ENCODE results near the gene MOV10. TPM values are rescaled to one million over a fixed set of nuclear protein-coding genes. Genes with fewer than 3 reads are reported as not detected.
A peak's percentile ranks its signal among the peaks of the same experiment; 100 is the strongest.

Gene MOV10
- total RNA-seq, 4 donors from 2014 or later = 30.6 to 69.9 (median 43.8) TPM

DNA sequence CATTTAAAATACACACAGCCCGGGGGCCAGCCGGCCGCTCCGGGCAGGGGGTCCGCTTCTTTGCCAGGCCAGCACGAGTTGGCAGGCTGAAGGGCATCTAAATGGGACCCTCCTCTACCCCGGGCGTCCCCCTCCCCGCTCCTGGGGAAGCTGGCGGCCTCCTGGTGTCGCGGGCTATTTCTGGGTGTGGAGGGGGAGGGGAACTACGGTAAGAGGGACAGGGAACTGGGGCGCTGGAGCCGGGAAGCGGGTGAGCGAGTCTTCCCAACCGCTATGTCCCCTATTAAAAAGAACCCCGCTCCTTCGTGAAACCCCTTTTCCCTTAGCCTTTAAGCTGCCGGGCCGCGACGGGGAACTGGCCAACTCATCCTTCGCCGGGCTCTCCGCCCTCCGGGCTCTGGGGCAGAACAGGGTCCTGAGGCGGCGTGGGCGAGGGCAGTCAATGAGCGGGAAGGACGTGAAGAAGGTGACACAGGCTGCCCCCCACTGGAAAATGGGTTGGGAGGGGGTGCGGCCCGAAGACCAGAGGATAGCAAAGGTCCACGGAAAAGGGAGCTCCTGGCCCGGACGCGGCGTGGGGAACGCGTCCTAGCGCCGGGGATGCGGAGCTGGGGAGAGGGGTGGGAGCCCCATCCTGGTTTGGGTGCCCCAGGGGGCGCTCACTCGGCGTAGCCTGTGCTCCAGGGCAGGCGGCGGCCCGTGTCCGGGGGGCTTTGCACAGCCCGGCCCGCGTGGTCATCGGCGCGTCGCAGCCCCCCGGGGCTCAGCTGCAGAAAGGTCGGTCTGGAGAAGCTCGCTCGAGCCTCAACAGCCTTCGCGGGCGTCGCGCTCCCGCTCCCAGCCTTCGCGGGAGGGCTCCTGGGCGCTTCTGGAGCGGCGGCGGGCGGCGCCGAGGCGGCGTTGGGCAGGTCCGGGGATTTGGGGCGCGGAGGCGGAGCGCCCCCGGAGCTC is 40.1 kb downstream of the MOV10 start:
- Histone ChIP-seq H3K27ac (peak overlapping the region in 3 of 4 donors; percentile 53 to 80 (median 55)), H3K27me3 (peaks cover 0 to 4% of the 10 kb centered on the region in 2 donors), H3K4me1 (peaks cover 0 to 32% (median 14%) of the 10 kb centered on the region in 4 donors), H3K4me3 (peak overlapping the region; percentile 65 to 82 (median 81)), H3K9me3 (no peaks in the 10 kb centered on the region), H3K36me3 (no peaks in the 10 kb centered on the region)
- DNase-seq (ENCODE audit: low spot score in 2 of 2) = no peak
- 3 to 6% methylated on average over 22 to 45 of the region's 86 CpGs for WGBS, 2 donors
- TF ChIP-seq POLR2A (IDR thresholded peaks at IDR 0.05) (no peak), EP300 (IDR thresholded peaks at IDR 0.05) (no peak)
- TF ChIP-seq, protein P1, sequence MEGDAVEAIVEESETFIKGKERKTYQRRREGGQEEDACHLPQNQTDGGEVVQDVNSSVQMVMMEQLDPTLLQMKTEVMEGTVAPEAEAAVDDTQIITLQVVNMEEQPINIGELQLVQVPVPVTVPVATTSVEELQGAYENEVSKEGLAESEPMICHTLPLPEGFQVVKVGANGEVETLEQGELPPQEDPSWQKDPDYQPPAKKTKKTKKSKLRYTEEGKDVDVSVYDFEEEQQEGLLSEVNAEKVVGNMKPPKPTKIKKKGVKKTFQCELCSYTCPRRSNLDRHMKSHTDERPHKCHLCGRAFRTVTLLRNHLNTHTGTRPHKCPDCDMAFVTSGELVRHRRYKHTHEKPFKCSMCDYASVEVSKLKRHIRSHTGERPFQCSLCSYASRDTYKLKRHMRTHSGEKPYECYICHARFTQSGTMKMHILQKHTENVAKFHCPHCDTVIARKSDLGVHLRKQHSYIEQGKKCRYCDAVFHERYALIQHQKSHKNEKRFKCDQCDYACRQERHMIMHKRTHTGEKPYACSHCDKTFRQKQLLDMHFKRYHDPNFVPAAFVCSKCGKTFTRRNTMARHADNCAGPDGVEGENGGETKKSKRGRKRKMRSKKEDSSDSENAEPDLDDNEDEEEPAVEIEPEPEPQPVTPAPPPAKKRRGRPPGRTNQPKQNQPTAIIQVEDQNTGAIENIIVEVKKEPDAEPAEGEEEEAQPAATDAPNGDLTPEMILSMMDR (IDR thresholded peaks at IDR 0.05) = peak in 1 of 5 experiments; percentile 17

DNA sequence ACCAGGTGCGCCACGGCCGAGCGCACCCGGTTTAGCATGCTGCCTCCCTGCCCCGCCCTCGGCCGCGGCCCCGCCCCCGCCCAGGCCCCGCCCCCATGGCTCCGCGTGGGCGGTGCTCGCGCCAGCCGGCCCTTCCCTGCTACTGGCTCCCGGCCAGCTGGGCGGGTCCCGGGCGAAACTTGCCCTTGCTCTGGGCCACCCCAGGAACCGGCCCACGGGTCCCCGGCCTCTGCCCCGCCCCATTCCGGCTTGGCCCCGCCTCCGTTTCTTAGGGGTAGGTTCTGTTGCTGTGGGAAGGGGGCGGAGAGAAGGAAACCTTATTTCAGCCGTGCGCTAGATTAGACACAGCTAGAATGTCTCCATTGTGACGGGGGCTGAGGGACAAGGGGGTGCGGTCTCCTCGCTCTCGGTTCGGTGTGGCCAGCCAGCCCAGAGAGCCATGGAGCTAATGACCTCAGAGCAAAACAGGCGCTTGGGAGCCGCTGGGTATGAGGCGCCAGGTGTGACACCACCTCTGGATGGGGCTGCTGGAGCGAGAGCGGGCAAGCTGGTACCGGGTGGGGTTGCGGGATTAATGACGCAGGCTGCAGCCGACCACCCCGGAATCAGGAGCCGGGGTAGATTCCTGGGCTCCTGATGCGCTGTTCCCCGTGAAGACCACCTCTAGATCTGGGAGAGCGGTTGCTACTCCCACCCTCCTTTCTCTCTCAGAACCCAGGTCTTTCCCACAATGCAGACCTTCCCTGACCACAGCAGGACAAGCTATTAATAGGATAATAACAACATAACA is 41.0 kb downstream of the MOV10 start, which contains the start of gene PPM1J:
Gene PPM1J (minus strand): TSS at position 69 of the 790 bp plus-strand sequence. CDS start 31 bp downstream, at position 38.
- peak in 1 of 2 donors; percentile 54 for TF ChIP-seq EP300 (IDR thresholded peaks at IDR 0.05)
- TF ChIP-seq, protein P1 (IDR thresholded peaks at IDR 0.05) = no peak
- peak in 1 of 2 donors; percentile 55 for TF ChIP-seq POLR2A (IDR thresholded peaks at IDR 0.05)
- H3K36me3 ChIP-seq = no peaks in the 10 kb centered on the region
- peak; percentile 96 to 97 for DNase-seq (ENCODE audit: low spot score in 2 of 2)
- H3K4me3 ChIP-seq = peak within 1 kb of the TSS; percentile 65 to 82 (median 81)
- H3K27me3 ChIP-seq = peaks cover 0 to 4% of the 10 kb centered on the region in 2 donors
- H3K9me3 ChIP-seq = no peaks in the 10 kb centered on the region
- H3K27ac ChIP-seq = peak within 1 kb of the TSS; percentile 53 to 80 (median 64)
- 0% methylated on average over 17 to 26 of the region's 51 CpGs for WGBS, 2 donors
- peaks cover 0 to 32% (median 14%) of the 10 kb centered on the region in 4 donors for H3K4me1 ChIP-seq

DNA sequence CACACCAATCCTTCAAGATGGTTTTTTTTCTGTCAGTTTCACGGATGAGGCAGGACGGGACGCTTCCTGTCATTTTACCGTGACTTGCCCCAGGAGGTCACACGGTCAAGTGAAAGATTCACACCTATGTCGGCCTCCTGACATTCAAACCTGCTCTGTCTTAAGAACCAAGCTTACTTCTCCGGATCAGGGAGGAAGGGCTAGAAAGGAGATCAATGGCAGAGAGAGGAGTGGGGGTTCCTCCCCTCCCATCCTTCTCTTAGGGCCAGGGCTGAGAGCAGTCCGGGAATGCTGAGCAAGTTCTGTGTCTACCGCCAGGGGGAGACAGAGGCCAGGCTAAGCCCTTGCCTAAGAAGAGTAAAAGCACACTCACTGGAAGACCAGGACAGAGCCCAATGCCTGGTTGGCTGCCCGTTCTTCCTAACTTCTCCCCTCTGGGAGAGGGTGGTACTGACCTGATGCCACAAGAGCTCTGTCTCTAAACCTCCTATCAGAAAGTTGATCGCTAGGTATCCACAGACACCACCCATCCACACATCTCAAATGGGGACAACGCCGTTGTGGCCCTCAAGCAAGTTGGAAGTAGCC is 41.8 kb downstream of the MOV10 start:
- WGBS, 2 donors = 12 to 18% methylated on average over 13 of the region's 13 CpGs
- DNase-seq (ENCODE audit: low spot score in 2 of 2) = peak; percentile 66 to 85
- Histone ChIP-seq H3K4me1 (peaks cover 0 to 32% (median 14%) of the 10 kb centered on the region in 4 donors), H3K27ac (peak overlapping the region; percentile 53 to 80 (median 64)), H3K27me3 (peaks cover 0 to 4% of the 10 kb centered on the region in 2 donors), H3K9me3 (no peaks in the 10 kb centered on the region), H3K36me3 (no peaks in the 10 kb centered on the region), H3K4me3 (peak overlapping the region; percentile 51 to 82 (median 73))
- TF ChIP-seq, protein P1 (IDR thresholded peaks at IDR 0.05) = peak; percentile 87 to 95 (median 92)
- TF ChIP-seq EP300 (IDR thresholded peaks at IDR 0.05) = no peak

DNA sequence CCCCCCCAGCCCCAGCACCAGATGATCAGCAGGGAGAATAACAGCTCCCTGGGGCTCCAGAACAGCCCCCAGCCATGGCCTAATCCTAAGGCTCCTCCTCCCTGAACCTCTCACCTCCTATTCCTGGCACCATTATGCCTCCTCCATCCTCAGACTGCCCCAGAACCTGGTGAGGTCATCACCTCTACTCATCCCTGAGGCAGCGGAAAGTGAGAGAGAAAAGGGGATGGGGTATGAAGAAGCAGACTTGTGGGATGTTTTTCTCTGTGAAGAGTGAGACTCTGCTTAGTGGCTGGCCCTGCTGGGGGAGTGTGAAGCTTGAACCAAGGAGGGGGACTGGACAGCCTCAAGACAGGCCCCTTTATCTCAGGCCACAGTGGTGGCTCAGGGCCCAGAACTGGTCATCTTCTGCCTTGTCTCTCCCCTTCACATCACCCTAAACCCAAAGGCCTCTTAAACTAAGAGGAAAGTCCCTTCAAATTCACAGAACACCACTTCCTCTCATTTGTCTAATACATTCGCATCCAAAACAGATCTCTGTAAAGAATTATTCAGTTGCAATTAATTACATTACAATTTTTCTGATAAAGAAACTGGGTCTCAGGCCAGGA is 42.9 kb downstream of the MOV10 start:
- no peak for TF ChIP-seq POLR2A (IDR thresholded peaks at IDR 0.05)
- no peak for TF ChIP-seq EP300 (IDR thresholded peaks at IDR 0.05)
- TF ChIP-seq, protein P1 (IDR thresholded peaks at IDR 0.05) = no peak
- Histone ChIP-seq H3K36me3 (no peaks in the 10 kb centered on the region), H3K9me3 (no peaks in the 10 kb centered on the region), H3K4me3 (no peak overlapping the region), H3K27me3 (peaks cover 0 to 4% of the 10 kb centered on the region in 2 donors), H3K4me1 (peaks cover 0 to 38% (median 18%) of the 10 kb centered on the region in 4 donors), H3K27ac (no peak overlapping the region)
- no peak for DNase-seq (ENCODE audit: low spot score in 2 of 2)
- WGBS, 2 donors = 88 to 95% methylated on average over 2 of the region's 2 CpGs
